ENCODE measurements around the gene TMOD1. TPM values are rescaled to one million over a fixed set of nuclear protein-coding genes. Genes with fewer than 3 reads are reported as not detected.

TMOD1 gene
- total and polyA plus RNA-seq, 10 of the 15 experiments (the other 5 are each of a cell fraction or from before 2014, with no cell fraction given): 4.0 to 44.1 (median 15.4) TPM

DNA sequence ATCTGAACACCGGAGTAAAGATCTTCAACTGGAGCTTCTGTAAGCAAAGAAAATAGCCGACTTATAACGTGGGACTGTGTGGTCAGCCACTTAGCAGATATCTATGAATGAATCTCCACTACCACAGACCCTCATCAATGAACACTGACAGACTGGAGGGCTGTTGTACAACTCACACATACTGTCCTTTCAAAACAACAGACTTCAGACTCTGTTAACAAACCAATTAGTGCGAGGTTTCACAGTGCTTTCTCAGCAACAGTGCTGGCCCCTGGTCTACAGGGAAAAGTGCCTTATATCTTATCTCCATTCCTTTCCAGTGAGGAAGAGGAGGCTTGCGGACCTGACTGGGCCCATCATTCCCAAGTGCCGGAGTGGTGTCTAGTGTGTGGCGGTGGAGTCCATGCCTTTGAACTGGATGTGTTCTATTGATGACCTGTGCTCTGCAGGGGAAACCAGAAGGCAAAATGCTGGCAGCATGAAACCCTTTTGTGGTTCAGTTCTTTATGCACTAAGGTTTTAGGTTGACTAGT lies 97.9 kb downstream of the TMOD1 start (continued):
- TF ChIP-seq CEBPB (IDR thresholded peaks at IDR 0.05; ENCODE audit: borderline replicate concordance in 1 of 2, low read depth in 2 of 2, low read length in 2 of 2): no peak
- TF ChIP-seq, protein P1, sequence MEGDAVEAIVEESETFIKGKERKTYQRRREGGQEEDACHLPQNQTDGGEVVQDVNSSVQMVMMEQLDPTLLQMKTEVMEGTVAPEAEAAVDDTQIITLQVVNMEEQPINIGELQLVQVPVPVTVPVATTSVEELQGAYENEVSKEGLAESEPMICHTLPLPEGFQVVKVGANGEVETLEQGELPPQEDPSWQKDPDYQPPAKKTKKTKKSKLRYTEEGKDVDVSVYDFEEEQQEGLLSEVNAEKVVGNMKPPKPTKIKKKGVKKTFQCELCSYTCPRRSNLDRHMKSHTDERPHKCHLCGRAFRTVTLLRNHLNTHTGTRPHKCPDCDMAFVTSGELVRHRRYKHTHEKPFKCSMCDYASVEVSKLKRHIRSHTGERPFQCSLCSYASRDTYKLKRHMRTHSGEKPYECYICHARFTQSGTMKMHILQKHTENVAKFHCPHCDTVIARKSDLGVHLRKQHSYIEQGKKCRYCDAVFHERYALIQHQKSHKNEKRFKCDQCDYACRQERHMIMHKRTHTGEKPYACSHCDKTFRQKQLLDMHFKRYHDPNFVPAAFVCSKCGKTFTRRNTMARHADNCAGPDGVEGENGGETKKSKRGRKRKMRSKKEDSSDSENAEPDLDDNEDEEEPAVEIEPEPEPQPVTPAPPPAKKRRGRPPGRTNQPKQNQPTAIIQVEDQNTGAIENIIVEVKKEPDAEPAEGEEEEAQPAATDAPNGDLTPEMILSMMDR (IDR thresholded peaks at IDR 0.05 in 2 of 3, conservative IDR thresholded peaks at IDR 0.05 in 1 of 3; ENCODE audit: control insufficient read depth in 2 of 3, extremely low read depth in 1 of 3, insufficient read depth in 1 of 3, low read depth in 3 of 3, low read length in 3 of 3): no peak
- TF ChIP-seq SUZ12 (IDR thresholded peaks at IDR 0.05; ENCODE audit: unreplicated experiment): no peak
- no peak for TF ChIP-seq LARP7 (IDR thresholded peaks at IDR 0.05)
- no peak for TF ChIP-seq RCOR1 (conservative IDR thresholded peaks at IDR 0.05; ENCODE audit: low read depth, low read length)
- TF ChIP-seq NFYA (IDR thresholded peaks at IDR 0.05; ENCODE audit: borderline replicate concordance, low read depth, low read length): no peak

DNA sequence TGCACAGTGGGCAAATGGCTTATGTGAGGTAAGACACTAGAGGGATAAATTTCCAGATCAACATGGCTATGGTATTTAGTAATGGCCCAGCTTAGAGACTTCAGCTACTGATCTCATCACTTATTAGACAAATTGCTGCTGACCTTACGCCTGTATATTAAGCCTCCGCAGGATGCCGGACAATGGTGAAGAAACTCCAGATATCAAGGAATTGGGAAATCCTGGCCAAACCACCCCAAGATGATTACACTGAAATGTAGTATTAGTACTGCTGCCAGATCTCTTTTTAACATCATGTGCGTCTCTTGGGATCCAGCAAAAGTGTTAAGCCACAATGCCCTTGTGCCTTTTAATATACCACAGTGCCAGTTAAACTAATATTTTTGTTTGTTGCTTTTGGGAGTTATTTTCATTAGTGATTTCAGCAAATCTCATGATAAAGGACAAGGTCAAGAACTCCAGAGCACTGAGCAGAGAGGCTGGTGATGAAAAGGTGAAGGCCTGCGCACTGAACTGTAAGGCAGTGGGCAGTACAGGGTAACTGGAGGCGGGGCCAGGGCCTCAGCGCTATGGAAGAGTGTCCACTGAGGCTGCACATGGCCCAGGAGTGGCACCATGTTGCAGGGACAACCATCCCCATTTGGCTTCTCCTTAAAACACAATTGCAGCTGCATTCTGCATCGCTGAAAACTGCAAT lies 99.2 kb downstream of the TMOD1 start:
- intact Hi-C loops (cut with micrococcal nuclease; ENCODE audit: unreplicated experiment) (no loop called here), in situ Hi-C loops (cut with MboI) (loop anchor here (5.0 to 25.0 kb wide), 2 partner anchors 133 to 738 kb away; partner anchors contain the start of gene ZNF782)
- ChIA-PET SMC1A (ENCODE audit: uncharacterized antibody, unreplicated experiment) (interaction anchor here (0.9 to 16.6 kb wide), 6 partner anchors 14 to 185 kb away, joined by 4 to 377 read pairs (median 13); no protein-coding TSS in a partner anchor), CTCF (interaction anchor here (1.0 to 17.1 kb wide), 8 partner anchors 14 to 214 kb away, joined by 3 to 573 read pairs (median 36); partner anchors contain the start of genes NCBP1, TMOD1 and TSTD2), POLR2A (no interaction called here), RAD21 (ENCODE audit: unreplicated experiment) (interaction anchor here (6.6 to 13.2 kb wide), 2 partner anchors 99 to 131 kb away, joined by 106 to 306 read pairs; partner anchors contain the start of gene TMOD1)
- no peak overlapping the region for H3K4me2 ChIP-seq (ENCODE audit: control insufficient read depth, insufficient read depth)
- WGBS (ENCODE audit: insufficient coverage, insufficient replicate concordance, low lambda C conversion rate, missing lambda C conversion rate): over 99% methylated on average over 8 of the region's 8 CpGs
- no peaks in the 10 kb centered on the region for H4K20me1 ChIP-seq (ENCODE audit: control insufficient read depth, insufficient read depth)
- no peaks in the 10 kb centered on the region for H3K27me3 ChIP-seq (replicated peaks in 1 of 2; ENCODE audit: control insufficient read depth in 2 of 2, insufficient read depth in 2 of 2, low read length in 1 of 2)
- no peaks in the 10 kb centered on the region for H3K79me2 ChIP-seq (ENCODE audit: control insufficient read depth, insufficient read depth, low read length)
- no peak overlapping the region for H2AFZ ChIP-seq (ENCODE audit: control insufficient read depth, low read depth, low read length)
- no peaks in the 10 kb centered on the region for H3K9me3 ChIP-seq (replicated peaks; ENCODE audit: control insufficient read depth, insufficient read depth, low read length)
- BruUV-seq (replicated peaks): no TSS peak
- peaks cover 16 to 18% of the 10 kb centered on the region in 2 experiments for H3K36me3 ChIP-seq (ENCODE audit: control insufficient read depth in 2 of 2, insufficient read depth in 2 of 2, low read length in 1 of 2)
- no peak overlapping the region for H3K9ac ChIP-seq (ENCODE audit: control insufficient read depth, insufficient read depth, low read length)
- DNase-seq (ENCODE audit: low read depth, low spot score) (no peak), ATAC-seq (no peak), FAIRE-seq (no peak)
- H3K27ac ChIP-seq (ENCODE audit: control insufficient read depth, insufficient read depth): no peak overlapping the region
- H3K4me1 ChIP-seq (ENCODE audit: control insufficient read depth, insufficient read depth, low read length): peaks cover 7% of the 10 kb centered on the region; the same call in 1 of the 2 replicates
- no peak overlapping the region for H3K4me3 ChIP-seq
- no peak for TF ChIP-seq SP1 (IDR thresholded peaks at IDR 0.05; ENCODE audit: low read depth, low read length)
- no peak for TF ChIP-seq ASH2L (IDR thresholded peaks at IDR 0.05; ENCODE audit: borderline replicate concordance, low read depth)
- no peak for TF ChIP-seq DPF2 (IDR thresholded peaks at IDR 0.05)
- TF ChIP-seq PAX5 (IDR thresholded peaks at IDR 0.05; ENCODE audit: borderline replicate concordance, low read depth, low read length): no peak
- TF ChIP-seq NR2C2 (IDR thresholded peaks at IDR 0.05; ENCODE audit: borderline replicate concordance, control insufficient read depth, insufficient read length, low read depth): no peak
- no peak for TF ChIP-seq PAX8 (IDR thresholded peaks at IDR 0.05)
- no peak for TF ChIP-seq MTA2 (IDR thresholded peaks at IDR 0.05; ENCODE audit: low read depth)
- TF ChIP-seq POLR2AphosphoS2 (IDR thresholded peaks at IDR 0.05; ENCODE audit: low read depth, low read length): no peak
- no peak for TF ChIP-seq IRF4 (IDR thresholded peaks at IDR 0.05; ENCODE audit: low read depth, low read length)
- TF ChIP-seq SRF (IDR thresholded peaks at IDR 0.05; ENCODE audit: low read depth in 2 of 2, low read length in 2 of 2): no peak
- TF ChIP-seq, protein P2, sequence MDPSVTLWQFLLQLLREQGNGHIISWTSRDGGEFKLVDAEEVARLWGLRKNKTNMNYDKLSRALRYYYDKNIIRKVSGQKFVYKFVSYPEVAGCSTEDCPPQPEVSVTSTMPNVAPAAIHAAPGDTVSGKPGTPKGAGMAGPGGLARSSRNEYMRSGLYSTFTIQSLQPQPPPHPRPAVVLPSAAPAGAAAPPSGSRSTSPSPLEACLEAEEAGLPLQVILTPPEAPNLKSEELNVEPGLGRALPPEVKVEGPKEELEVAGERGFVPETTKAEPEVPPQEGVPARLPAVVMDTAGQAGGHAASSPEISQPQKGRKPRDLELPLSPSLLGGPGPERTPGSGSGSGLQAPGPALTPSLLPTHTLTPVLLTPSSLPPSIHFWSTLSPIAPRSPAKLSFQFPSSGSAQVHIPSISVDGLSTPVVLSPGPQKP (IDR thresholded peaks at IDR 0.05; ENCODE audit: low read depth, low read length): no peak
